ENCODE results near the gene QRICH2.
"Not testable (repeated sequence)": the region's sequence is repeated elsewhere in the genome, so short reads cannot be mapped to it uniquely, and the experiment has no call there.

The QRICH2 gene

GRCh38 chr17:76277300-76278267 lies 30.5 kb downstream of the QRICH2 start:
- no peak for DNase-seq

GRCh38 chr17:76276461-76277299 lies 31.4 kb downstream of the QRICH2 start:
- no peak for DNase-seq

GRCh38 chr17:76276069-76276431 lies 32.0 kb downstream of the QRICH2 start:
- DNase-seq = no peak

- no peak for DNase-seq
These were observed 32.6 kb downstream of the QRICH2 start for GRCh38 chr17:76275382-76276068.

- DNase-seq = no peak
These were observed 33.7 kb downstream of the QRICH2 start for GRCh38 chr17:76274112-76274956.

GRCh38 chr17:76273445-76274111 lies 34.5 kb downstream of the QRICH2 start:
- no peak for DNase-seq

- no peak for DNase-seq
These were observed 35.3 kb downstream of the QRICH2 start for GRCh38 chr17:76272541-76273444.

GRCh38 chr17:76271669-76272540 lies 36.2 kb downstream of the QRICH2 start:
- DNase-seq = peak; percentile 76

GRCh38 chr17:76270770-76271668 lies 37.1 kb downstream of the QRICH2 start:
- no peak for DNase-seq

- DNase-seq = no peak
These were observed 37.9 kb downstream of the QRICH2 start for GRCh38 chr17:76270127-76270592.

GRCh38 chr17:76268991-76269981 lies 38.8 kb downstream of the QRICH2 start:
- DNase-seq = no peak

GRCh38 chr17:76268015-76268749 lies 39.9 kb downstream of the QRICH2 start:
- DNase-seq = no peak

GRCh38 chr17:76267581-76268001 lies 40.5 kb downstream of the QRICH2 start:
- DNase-seq = not testable (repeated sequence)

- DNase-seq = no peak
These were observed 41.0 kb downstream of the QRICH2 start for GRCh38 chr17:76267051-76267576.

GRCh38 chr17:76266244-76266938 lies 41.7 kb downstream of the QRICH2 start:
- no peak for DNase-seq
